IMR-90 (cell line): ENCODE data around the gene TRPM3. TPM values are rescaled to one million over a fixed set of nuclear protein-coding genes. Genes with fewer than 3 reads are reported as not detected.

Source experiments
- ATAC-seq: fragments of 200-7000 bp; cut with Tn5 transposase; 2 replicates; pipeline ENCODE4 v1.9.1; 2020; ENCODE audit warnings: low read depth, mild to moderate bottlenecking, moderate library complexity
- BruUV-seq: library from RNA; stranded (reverse); fragments of 400-500 nt; replicated peaks from 2 replicates; lab custom pipeline; 2021; lab: Mats Ljungman, UMichigan
- CTCF ChIA-PET: fragments of 300-600 bp; formaldehyde crosslinking; extraction: SDS; loops from one replicate; lab custom pipeline; 2021; ENCODE audit warnings: antibody characterized with exemption; lab: Yijun Ruan, JAX
- POLR2A ChIA-PET: fragments of 300-600 bp; sonication (Branson Sonifier 250); formaldehyde crosslinking; loops from one replicate; lab custom pipeline; 2022; ENCODE audit warnings: antibody characterized with exemption; ENCODE audit not compliant: unreplicated experiment; lab: Charles Lee
- DNase-seq: peaks from one replicate; pipeline ENCODE4 v3.0.0; 2013
- H2AFZ ChIP-seq: replicated peaks from 2 replicates; pipeline ENCODE3; 2013; ENCODE audit warnings: low read length, mild to moderate bottlenecking; ENCODE audit not compliant: poor library complexity
- H2AK5ac ChIP-seq: 2 replicates; pipeline ENCODE4 v1.6.1; 2013; ENCODE audit warnings: low read depth, low read length, inconsistent platforms
- H2AK9ac ChIP-seq: replicated peaks from 2 replicates; pipeline ENCODE3; 2013; ENCODE audit warnings: mild to moderate bottlenecking, low read depth, low read length, moderate library complexity; ENCODE audit not compliant: poor library complexity
- H2BK120ac ChIP-seq: 2 replicates; pipeline ENCODE4 v1.6.1; 2013; ENCODE audit warnings: low read depth, low read length, inconsistent platforms
- H2BK15ac ChIP-seq: 3 replicates; pipeline ENCODE4 v1.6.1; 2013; ENCODE audit warnings: low read depth, low read length, inconsistent platforms
- H2BK20ac ChIP-seq: 2 replicates; pipeline ENCODE4 v1.6.1; 2013; ENCODE audit warnings: low read depth, mild to moderate bottlenecking, inconsistent platforms, low read length, moderate library complexity
- H2BK5ac ChIP-seq: 2 replicates; pipeline ENCODE4 v1.6.1; 2013; ENCODE audit warnings: mild to moderate bottlenecking, low read depth, low read length, inconsistent platforms; ENCODE audit not compliant: poor library complexity, severe bottlenecking
- H3K14ac ChIP-seq: replicated peaks from 2 replicates; pipeline ENCODE4 v1.6.1; 2013; ENCODE audit warnings: low read depth, low read length, inconsistent platforms
- H3K18ac ChIP-seq: 2 replicates; pipeline ENCODE4 v1.6.1; 2013; ENCODE audit warnings: low read depth, low read length, control low read depth
- H3K23ac ChIP-seq: 2 replicates; pipeline ENCODE4 v1.6.1; 2013; ENCODE audit warnings: low read depth, low read length, inconsistent platforms
- H3K27ac ChIP-seq: 2 replicates; pipeline ENCODE4 v1.5.1; 2013; ENCODE audit warnings: mild to moderate bottlenecking, control low read depth, low read length; ENCODE audit not compliant: insufficient read depth
- H3K27me3 ChIP-seq: 2 replicates; pipeline ENCODE4 v1.6.1; 2013; ENCODE audit warnings: low read length; ENCODE audit not compliant: control insufficient read depth, insufficient read depth
- H3K36me3 ChIP-seq: 2 replicates; pipeline ENCODE4 v1.6.1; 2013; ENCODE audit warnings: low read length, mixed read lengths; ENCODE audit not compliant: control insufficient read depth, insufficient read depth
- H3K4ac ChIP-seq: 2 replicates; pipeline ENCODE4 v1.6.1; 2013; ENCODE audit warnings: low read depth, low read length, inconsistent platforms
- H3K4me1 ChIP-seq: 2 replicates; pipeline ENCODE4 v1.6.1; 2013; ENCODE audit warnings: low read length, mixed read lengths; ENCODE audit not compliant: control insufficient read depth, insufficient read depth
- H3K4me2 ChIP-seq: 2 replicates; pipeline ENCODE4 v1.6.1; 2013; ENCODE audit warnings: low read depth, mild to moderate bottlenecking, control low read depth, low read length, moderate library complexity
- H3K4me3 ChIP-seq: 2 replicates; pipeline ENCODE4 v1.5.1; 2013; ENCODE audit warnings: low read depth, mild to moderate bottlenecking, control low read depth, low read length, moderate library complexity; ENCODE audit not compliant: insufficient read depth
- H3K56ac ChIP-seq: 2 replicates; pipeline ENCODE4 v1.6.1; 2013; ENCODE audit warnings: low read length, inconsistent platforms; ENCODE audit not compliant: insufficient read depth; ENCODE audit errors: extremely low read depth
- H3K79me1 ChIP-seq, 2 experiments: 2 replicates each; pipeline ENCODE4 v1.6.1; 2013; ENCODE audit warnings: low read length in 2 of 2, inconsistent platforms in 1 of 2, low read depth in 1 of 2
- H3K9ac ChIP-seq: 2 replicates; pipeline ENCODE4 v1.6.1; 2013; ENCODE audit warnings: low read depth, low read length, control low read depth
- H3K9me1 ChIP-seq: 2 replicates; pipeline ENCODE4 v1.6.1; 2013; ENCODE audit warnings: low read length, inconsistent platforms; ENCODE audit not compliant: insufficient read depth
- H3K9me3 ChIP-seq: 2 replicates; pipeline ENCODE4 v1.6.1; 2013; ENCODE audit warnings: low read length; ENCODE audit not compliant: control insufficient read depth, insufficient read depth
- H4K20me1 ChIP-seq: 2 replicates; pipeline ENCODE4 v1.6.1; 2013; ENCODE audit warnings: low read length, inconsistent platforms; ENCODE audit not compliant: insufficient read depth
- H4K5ac ChIP-seq: 2 replicates; pipeline ENCODE4 v1.6.1; 2013; ENCODE audit warnings: mild to moderate bottlenecking, low read depth, low read length, control low read depth
- H4K8ac ChIP-seq, 2 experiments: 2 replicates each; pipeline ENCODE4 v1.6.1; 2013; ENCODE audit warnings: low read depth in 2 of 2, low read length in 2 of 2, control low read depth in 1 of 2, inconsistent platforms in 1 of 2
- H4K91ac ChIP-seq: 2 replicates; pipeline ENCODE4 v1.6.1; 2013; ENCODE audit warnings: low read depth, low read length, inconsistent platforms; ENCODE audit not compliant: insufficient read depth
- FOS ChIP-seq: fragments of 150-350 bp; IDR thresholded peaks from 2 replicates; pipeline ENCODE4 v1.6.1; 2016; ENCODE audit warnings: low read depth, low read length
- MAFK ChIP-seq: IDR thresholded peaks from 2 replicates; pipeline ENCODE4 v1.6.1; 2012; ENCODE audit warnings: low read depth, low read length, improper control_type of control experiment
- POLR2A ChIP-seq: IDR thresholded peaks from 2 replicates; pipeline ENCODE4 v1.6.1; 2012; ENCODE audit warnings: mild to moderate bottlenecking, low read depth, low read length
- WGBS, 2 experiments: methylation state at CpG; one replicate each; pipeline versions ENCODE4 v1.1.5 to v1.1.7; 2013; ENCODE audit warnings: missing lambda C conversion rate in 2 of 2; ENCODE audit not compliant: insufficient read length in 1 of 2; ENCODE audit errors: extremely low coverage in 2 of 2; 5-methylcytosine and 5-hydroxymethylcytosine counted together
- dilution Hi-C: fragments of 300-500 bp; cut with HindIII; formaldehyde crosslinking; loops from one replicate; pipeline ENCODE4 v1.14.3; 2018; ENCODE audit warnings: low sequenced_read_pairs; ENCODE audit not compliant: unreplicated experiment
- in situ Hi-C: fragments of 300-500 bp; cut with MboI; formaldehyde crosslinking; loops from 3 replicates; pipeline ENCODE4 v1.14.3; 2019; ENCODE audit warnings: low sequenced_read_pairs, inconsistent platforms, mixed read lengths
- intact Hi-C: fragments of 100-400 bp; cut with micrococcal nuclease; formaldehyde crosslinking; loops from 2 replicates; pipeline ENCODE4 v1.10.0; 2022
- polyA plus RNA-seq, 3 experiments: library from polyadenylated mRNA; depleted of rRNA; stranded (reverse); fragments of >200 nt; gene quantifications; 2 replicates each; pipeline ENCODE4 v1.2.3, GENCODE V29; 2012; ENCODE audit warnings: low replicate concordance in 1 of 3
- total RNA-seq: library from RNA; depleted of rRNA; stranded (reverse); fragments of >200 nt; gene quantifications from 2 replicates; pipeline ENCODE4 v1.2.3, GENCODE V29; 2012

Gene TRPM3
- total and polyA plus RNA-seq, 2 of the 4 experiments (the other 2 are of a cell fraction) = not detected

GRCh38 chr9:70947511-70947910 lies 173.9 kb downstream of the TRPM3 start:
- H3K18ac ChIP-seq = peak overlapping the region; percentile 47; the same call in 1 of the 2 replicates
- in situ Hi-C loops (no loop called here), intact Hi-C loops (no loop called here), dilution Hi-C loops (no loop called here)
- DNase-seq (no peak), ATAC-seq (no peak)
- H2AK5ac ChIP-seq = no peak overlapping the region
- H3K4ac ChIP-seq = no peak overlapping the region
- no peak overlapping the region for H4K91ac ChIP-seq
- H3K79me1 ChIP-seq = no peaks in the 10 kb centered on the region
- H3K4me3 ChIP-seq = no peak overlapping the region
- no peak overlapping the region for H2BK20ac ChIP-seq
- H2BK5ac ChIP-seq = no peak overlapping the region
- H3K23ac ChIP-seq = no peak overlapping the region
- no peak overlapping the region for H4K5ac ChIP-seq
- H2AFZ ChIP-seq = no peak overlapping the region
- ChIA-PET POLR2A (no interaction called here), CTCF (interaction anchor here (0.5 to 0.6 kb wide), 2 partner anchors 649 to 1118 kb away, joined by 4 to 6 read pairs; no protein-coding TSS in a partner anchor)
- no peak overlapping the region for H3K56ac ChIP-seq
- H2BK120ac ChIP-seq = no peak overlapping the region
- no peak overlapping the region for H2BK15ac ChIP-seq
- H3K27me3 ChIP-seq = peaks cover 7% of the 10 kb centered on the region; the same call in 1 of the 2 replicates
- no peaks in the 10 kb centered on the region for H4K20me1 ChIP-seq
- BruUV-seq = no TSS peak
- TF ChIP-seq POLR2A (no peak), FOS (no peak), MAFK (no peak)
- WGBS, 2 experiments = 47% methylated on average over 2 of the region's 2 CpGs; no CpG with 5 or more reads in 1 of the 2 experiments
- no peak overlapping the region for H2AK9ac ChIP-seq
- no peak overlapping the region for H3K14ac ChIP-seq
- H3K27ac ChIP-seq = no peak overlapping the region
- H3K9ac ChIP-seq = no peak overlapping the region
- peaks cover 3% of the 10 kb centered on the region for H3K4me1 ChIP-seq
- H4K8ac ChIP-seq = no peak overlapping the region
- no peaks in the 10 kb centered on the region for H3K36me3 ChIP-seq
- no peak overlapping the region for H3K4me2 ChIP-seq
- H3K9me1 ChIP-seq = no peaks in the 10 kb centered on the region; the same call in 1 of the 2 replicates
- H3K9me3 ChIP-seq = no peaks in the 10 kb centered on the region
